Measurements from ENCODE around the gene CADM1. TPM values are rescaled to one million over a fixed set of nuclear protein-coding genes. Genes with fewer than 3 reads are reported as not detected.

CADM1 gene
- total RNA-seq, 1 donor from 2014 or later, result 1.7 TPM

GRCh38 chr11:115418081-115418480 is 86.1 kb downstream of the CADM1 start:
- Mint-ChIP-seq H3K27ac (no peak overlapping the region), H3K36me3 (ENCODE audit: low read depth) (no peaks in the 10 kb centered on the region), H3K4me1 (ENCODE audit: low read depth) (no peaks in the 10 kb centered on the region), H3K9me3 (no peaks in the 10 kb centered on the region), H3K4me3 (ENCODE audit: low read depth) (no peak overlapping the region), H3K27me3 (ENCODE audit: low read depth) (no peaks in the 10 kb centered on the region)
- intact Hi-C loops (cut with micrococcal nuclease), result no loop called here
- no peak for DNase-seq (ENCODE audit: low spot score)

DNA sequence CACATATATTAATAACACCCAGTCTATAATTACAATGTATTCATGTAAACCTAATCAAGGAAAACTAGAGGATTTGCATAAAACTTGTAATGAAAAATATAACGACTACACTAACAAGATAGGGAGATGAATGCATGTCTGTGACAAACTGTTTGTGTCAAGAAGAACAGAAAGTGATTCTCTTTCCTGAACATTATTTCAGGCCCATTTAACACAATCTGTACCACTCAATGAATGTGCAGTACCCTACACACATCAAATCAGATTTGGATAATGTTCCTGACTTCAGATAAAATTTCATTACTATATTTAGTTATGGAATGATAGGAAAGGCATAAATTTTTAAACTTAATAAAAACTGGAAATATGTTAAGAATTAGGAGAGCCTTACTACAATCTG is 93.1 kb downstream of the CADM1 start:
- peaks cover 2% of the 10 kb centered on the region for H3K27me3 Mint-ChIP-seq (ENCODE audit: low read depth)
- DNase-seq (ENCODE audit: low spot score), result no peak
- no peak overlapping the region for H3K4me3 Mint-ChIP-seq (ENCODE audit: low read depth)
- H3K27ac Mint-ChIP-seq, result no peak overlapping the region
- H3K36me3 Mint-ChIP-seq (ENCODE audit: low read depth), result no peaks in the 10 kb centered on the region
- intact Hi-C loops (cut with micrococcal nuclease), result no loop called here
- H3K9me3 Mint-ChIP-seq, result no peaks in the 10 kb centered on the region
- H3K4me1 Mint-ChIP-seq (ENCODE audit: low read depth), result no peaks in the 10 kb centered on the region

GRCh38 chr11:115409691-115410220 is 94.5 kb downstream of the CADM1 start:
- peaks cover 2% of the 10 kb centered on the region for H3K27me3 Mint-ChIP-seq (ENCODE audit: low read depth)

DNA sequence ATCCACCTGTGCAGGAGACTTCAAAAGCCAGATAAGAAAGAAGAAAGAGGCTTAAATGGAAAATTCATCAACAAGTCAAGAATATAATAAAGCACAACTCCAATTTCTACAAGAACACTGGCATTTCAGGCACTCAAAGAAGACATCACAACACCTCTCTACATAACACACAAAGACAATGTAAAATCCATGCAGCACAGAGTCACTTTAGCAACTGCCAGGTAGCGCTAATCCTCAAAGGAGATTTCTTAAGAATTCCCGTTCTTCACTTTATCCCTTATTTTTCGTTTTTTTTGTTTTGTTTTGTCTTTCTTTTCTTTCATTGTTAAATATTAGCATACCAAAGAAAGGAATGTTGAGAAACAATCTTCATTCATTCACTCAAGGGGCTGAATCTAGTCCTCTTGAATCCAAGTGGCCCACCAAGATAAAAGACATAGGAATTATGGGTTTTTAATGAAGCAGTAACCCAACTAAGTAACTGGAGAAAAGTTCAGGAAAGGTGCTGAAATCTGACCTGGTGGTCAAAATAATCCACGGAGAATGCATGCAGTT is 95.0 kb downstream of the CADM1 start:
- Mint-ChIP-seq H3K4me3 (ENCODE audit: low read depth) (no peak overlapping the region), H3K27ac (no peak overlapping the region), H3K4me1 (ENCODE audit: low read depth) (no peaks in the 10 kb centered on the region), H3K9me3 (no peaks in the 10 kb centered on the region), H3K27me3 (ENCODE audit: low read depth) (peaks cover 2% of the 10 kb centered on the region), H3K36me3 (ENCODE audit: low read depth) (no peaks in the 10 kb centered on the region)
- DNase-seq (ENCODE audit: low spot score), result no peak
- intact Hi-C loops (cut with micrococcal nuclease), result no loop called here

More at GRCh38 chr11:115409691-115410220, 94.5 kb downstream of the CADM1 start:
- intact Hi-C loops (cut with micrococcal nuclease), result no loop called here
- H3K27ac Mint-ChIP-seq, result no peak overlapping the region
- H3K9me3 Mint-ChIP-seq, result no peaks in the 10 kb centered on the region
- DNase-seq (ENCODE audit: low spot score), result no peak
- H3K36me3 Mint-ChIP-seq (ENCODE audit: low read depth), result no peaks in the 10 kb centered on the region
- no peaks in the 10 kb centered on the region for H3K4me1 Mint-ChIP-seq (ENCODE audit: low read depth)
- H3K4me3 Mint-ChIP-seq (ENCODE audit: low read depth), result no peak overlapping the region

DNA sequence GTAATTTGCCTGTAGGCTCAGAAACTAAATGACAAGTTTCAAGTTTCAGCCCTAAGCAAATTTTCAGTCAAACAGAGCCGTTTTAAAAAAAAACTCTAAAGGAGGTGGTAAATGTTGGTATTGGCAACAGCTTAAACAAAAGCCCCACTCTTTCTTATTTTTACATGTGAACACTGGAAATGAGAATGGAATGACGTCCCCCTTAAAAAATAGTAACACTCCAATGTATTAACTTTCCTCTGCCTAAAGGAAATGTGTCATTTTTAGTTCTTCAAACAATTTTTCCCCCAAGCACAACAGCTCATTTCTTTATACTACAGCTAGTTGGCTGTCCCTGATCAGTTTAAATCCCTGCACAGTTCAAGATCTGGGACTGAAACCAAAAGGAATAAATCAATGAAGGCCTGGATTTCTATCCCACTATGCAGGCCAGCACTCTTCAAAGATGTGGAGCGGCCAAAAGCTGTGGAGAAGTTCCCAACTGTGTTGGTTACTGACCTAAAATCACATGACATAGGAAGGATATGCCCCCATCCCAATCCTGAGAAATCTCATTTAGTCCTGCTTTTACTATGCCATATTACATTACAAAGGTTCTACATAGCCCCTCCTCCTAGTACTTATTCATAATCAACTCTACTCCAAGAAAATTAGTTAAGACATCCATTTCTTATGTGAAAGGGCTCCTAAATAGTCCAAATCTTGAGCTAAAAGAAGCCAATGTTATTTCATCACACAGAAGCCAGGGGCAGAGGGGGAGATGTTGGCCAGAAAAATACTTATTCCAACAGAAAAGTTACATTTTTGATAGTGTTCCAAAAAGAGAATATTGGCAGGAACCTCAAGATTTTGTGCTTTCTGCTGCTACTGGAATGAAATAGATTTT is 95.9 kb downstream of the CADM1 start:
- no peak for DNase-seq (ENCODE audit: low spot score)
- intact Hi-C loops (cut with micrococcal nuclease), result no loop called here
- Mint-ChIP-seq H3K4me3 (ENCODE audit: low read depth) (no peak overlapping the region), H3K9me3 (no peaks in the 10 kb centered on the region), H3K27ac (no peak overlapping the region), H3K27me3 (ENCODE audit: low read depth) (peaks cover 2% of the 10 kb centered on the region), H3K4me1 (ENCODE audit: low read depth) (no peaks in the 10 kb centered on the region), H3K36me3 (ENCODE audit: low read depth) (no peaks in the 10 kb centered on the region)

DNA sequence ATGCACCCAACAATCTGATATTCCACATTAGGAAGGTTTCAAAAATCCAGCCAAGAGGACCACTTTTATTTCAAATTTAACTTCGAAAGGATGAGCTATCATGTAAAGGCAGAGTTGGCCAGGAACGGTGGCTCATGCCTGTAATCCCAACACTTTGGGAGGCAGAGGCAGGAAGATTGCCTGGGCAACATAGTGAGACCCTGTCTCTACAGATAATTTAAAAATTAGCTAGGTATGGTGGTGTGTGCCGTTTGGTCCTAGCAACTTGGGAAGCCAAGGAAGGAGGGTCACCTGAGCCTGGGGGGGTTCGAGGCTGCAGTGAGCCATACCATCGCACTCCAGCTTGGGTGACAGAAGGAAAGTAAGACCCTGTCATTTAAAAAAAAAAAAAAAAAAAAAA is 96.7 kb downstream of the CADM1 start:
- Mint-ChIP-seq H3K36me3 (ENCODE audit: low read depth) (no peaks in the 10 kb centered on the region), H3K9me3 (no peaks in the 10 kb centered on the region), H3K27me3 (ENCODE audit: low read depth) (peaks cover 2% of the 10 kb centered on the region), H3K4me3 (ENCODE audit: low read depth) (no peak overlapping the region), H3K4me1 (ENCODE audit: low read depth) (no peaks in the 10 kb centered on the region), H3K27ac (no peak overlapping the region)
- DNase-seq (ENCODE audit: low spot score), result no peak
- intact Hi-C loops (cut with micrococcal nuclease), result no loop called here

DNA sequence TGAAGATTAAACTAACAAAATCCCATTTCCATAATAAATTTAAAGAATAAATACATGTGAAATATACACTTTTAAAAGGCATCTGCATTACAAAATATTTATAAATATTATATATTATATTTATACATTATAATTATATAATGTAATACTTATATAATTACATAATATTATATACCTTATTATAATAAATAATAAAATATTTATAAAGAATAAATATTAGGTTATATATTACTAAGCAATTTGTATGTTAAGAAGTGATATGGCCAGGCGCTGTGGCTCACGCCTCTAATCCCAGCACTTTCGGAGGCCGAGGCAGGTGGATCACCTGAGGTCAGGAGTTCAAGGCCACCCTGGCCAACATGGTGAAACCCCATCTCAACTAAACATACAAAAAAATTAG is 97.8 kb downstream of the CADM1 start:
- no peak for DNase-seq (ENCODE audit: low spot score)
- Mint-ChIP-seq H3K36me3 (ENCODE audit: low read depth) (no peaks in the 10 kb centered on the region), H3K4me3 (ENCODE audit: low read depth) (no peak overlapping the region), H3K27me3 (ENCODE audit: low read depth) (peaks cover 2% of the 10 kb centered on the region), H3K27ac (no peak overlapping the region), H3K9me3 (no peaks in the 10 kb centered on the region), H3K4me1 (ENCODE audit: low read depth) (no peaks in the 10 kb centered on the region)
- intact Hi-C loops (cut with micrococcal nuclease), result no loop called here

DNA sequence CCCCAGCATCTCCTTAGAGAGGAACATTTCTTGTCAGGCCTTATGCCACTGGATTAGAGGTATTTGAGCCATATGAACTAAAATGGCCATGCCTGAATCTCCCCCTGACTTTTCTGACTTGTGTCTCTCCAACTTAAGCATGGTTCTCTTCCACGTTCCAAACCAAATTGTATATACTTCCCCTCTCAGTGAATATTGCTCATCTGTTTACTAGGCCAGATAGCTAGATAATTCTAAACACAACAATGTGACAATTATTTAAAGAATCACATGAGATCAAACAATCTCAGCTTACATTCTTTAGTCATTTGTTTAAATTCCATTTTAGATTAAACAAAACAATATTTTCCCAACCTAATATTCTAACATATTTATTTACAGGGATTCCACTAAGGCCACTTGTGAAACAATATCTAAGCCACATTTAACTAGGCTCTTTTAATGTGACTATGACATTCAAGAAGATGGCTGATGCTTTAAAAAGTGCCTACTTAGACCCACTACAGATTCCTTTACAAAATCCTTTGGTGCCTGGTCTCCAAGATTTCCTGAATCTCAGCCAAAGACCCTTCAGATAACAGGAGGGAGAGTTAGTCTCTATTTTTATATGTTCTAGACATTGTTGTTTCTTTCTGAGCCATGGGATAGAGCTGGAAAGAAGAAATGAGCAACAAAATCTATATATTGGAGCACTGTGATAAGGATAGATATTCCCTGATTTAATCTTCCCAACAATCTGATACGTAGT is 105.7 kb downstream of the CADM1 start:
- H3K36me3 Mint-ChIP-seq (ENCODE audit: low read depth), result no peaks in the 10 kb centered on the region
- intact Hi-C loops (cut with micrococcal nuclease), result no loop called here
- H3K4me1 Mint-ChIP-seq (ENCODE audit: low read depth), result no peaks in the 10 kb centered on the region
- H3K9me3 Mint-ChIP-seq, result no peaks in the 10 kb centered on the region
- DNase-seq (ENCODE audit: low spot score), result no peak
- H3K4me3 Mint-ChIP-seq (ENCODE audit: low read depth), result no peak overlapping the region
- no peaks in the 10 kb centered on the region for H3K27me3 Mint-ChIP-seq (ENCODE audit: low read depth)
- no peak overlapping the region for H3K27ac Mint-ChIP-seq

DNA sequence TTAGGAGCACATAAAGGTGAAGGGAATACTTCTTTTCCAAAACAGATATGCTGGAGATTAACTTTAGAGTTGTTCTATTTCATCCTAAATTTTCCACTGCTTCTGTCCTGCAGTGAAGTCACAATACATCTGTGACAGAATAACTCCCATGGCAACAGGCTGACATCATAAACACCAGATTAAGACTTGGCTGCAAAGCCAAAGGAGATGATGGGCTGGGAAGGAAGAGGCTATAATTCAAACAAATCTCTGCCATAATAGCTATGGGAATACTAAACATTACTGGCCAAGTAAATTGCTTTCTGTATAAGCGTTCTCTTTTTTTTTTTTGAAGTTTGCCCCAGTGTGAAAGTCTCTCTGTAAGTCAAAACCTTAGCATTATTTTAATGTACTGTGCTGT is 107.7 kb downstream of the CADM1 start:
- Mint-ChIP-seq H3K36me3 (ENCODE audit: low read depth) (no peaks in the 10 kb centered on the region), H3K27me3 (ENCODE audit: low read depth) (no peaks in the 10 kb centered on the region), H3K27ac (no peak overlapping the region), H3K9me3 (no peaks in the 10 kb centered on the region), H3K4me1 (ENCODE audit: low read depth) (no peaks in the 10 kb centered on the region), H3K4me3 (ENCODE audit: low read depth) (no peak overlapping the region)
- intact Hi-C loops (cut with micrococcal nuclease), result no loop called here
- DNase-seq (ENCODE audit: low spot score), result no peak

DNA sequence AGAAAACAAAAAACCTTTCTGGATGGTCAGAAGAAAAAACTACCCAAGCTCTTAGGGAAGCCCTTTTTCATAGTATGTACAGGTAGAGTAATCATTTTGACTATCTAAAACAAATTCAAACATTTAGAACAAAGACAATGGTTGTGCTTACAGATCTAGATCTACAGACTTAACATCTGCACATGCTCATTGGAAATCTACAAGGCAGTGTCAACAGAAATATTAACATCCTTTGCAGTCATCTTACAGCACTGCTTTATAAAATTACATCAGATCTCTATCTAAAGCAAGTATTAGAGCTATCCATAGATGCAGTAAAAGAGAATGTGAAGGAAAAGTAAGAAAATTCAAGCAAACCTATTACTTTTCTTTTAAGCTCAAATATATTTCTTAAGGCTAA is 110.3 kb downstream of the CADM1 start:
- no peaks in the 10 kb centered on the region for H3K9me3 Mint-ChIP-seq
- H3K36me3 Mint-ChIP-seq (ENCODE audit: low read depth), result no peaks in the 10 kb centered on the region
- H3K27ac Mint-ChIP-seq, result no peak overlapping the region
- no peaks in the 10 kb centered on the region for H3K27me3 Mint-ChIP-seq (ENCODE audit: low read depth)
- H3K4me1 Mint-ChIP-seq (ENCODE audit: low read depth), result no peaks in the 10 kb centered on the region
- no peak for DNase-seq (ENCODE audit: low spot score)
- H3K4me3 Mint-ChIP-seq (ENCODE audit: low read depth), result no peak overlapping the region
- intact Hi-C loops (cut with micrococcal nuclease), result no loop called here

- DNase-seq (ENCODE audit: low spot score), result no peak
- intact Hi-C loops (cut with micrococcal nuclease), result no loop called here
- no peak overlapping the region for H3K4me3 Mint-ChIP-seq (ENCODE audit: low read depth)
- no peaks in the 10 kb centered on the region for H3K4me1 Mint-ChIP-seq (ENCODE audit: low read depth)
- H3K27me3 Mint-ChIP-seq (ENCODE audit: low read depth), result no peaks in the 10 kb centered on the region
- H3K36me3 Mint-ChIP-seq (ENCODE audit: low read depth), result no peaks in the 10 kb centered on the region
- H3K27ac Mint-ChIP-seq, result no peak overlapping the region
- no peaks in the 10 kb centered on the region for H3K9me3 Mint-ChIP-seq
Measured at GRCh38 chr11:115391598-115391997, 112.6 kb downstream of the CADM1 start.

GRCh38 chr11:115391160-115391559 is 113.1 kb downstream of the CADM1 start:
- H3K27ac Mint-ChIP-seq, result no peak overlapping the region
- no peaks in the 10 kb centered on the region for H3K36me3 Mint-ChIP-seq (ENCODE audit: low read depth)
- intact Hi-C loops (cut with micrococcal nuclease), result no loop called here
- H3K4me3 Mint-ChIP-seq (ENCODE audit: low read depth), result no peak overlapping the region
- no peak for DNase-seq (ENCODE audit: low spot score)
- H3K27me3 Mint-ChIP-seq (ENCODE audit: low read depth), result no peaks in the 10 kb centered on the region
- H3K9me3 Mint-ChIP-seq, result no peaks in the 10 kb centered on the region
- no peaks in the 10 kb centered on the region for H3K4me1 Mint-ChIP-seq (ENCODE audit: low read depth)

DNA sequence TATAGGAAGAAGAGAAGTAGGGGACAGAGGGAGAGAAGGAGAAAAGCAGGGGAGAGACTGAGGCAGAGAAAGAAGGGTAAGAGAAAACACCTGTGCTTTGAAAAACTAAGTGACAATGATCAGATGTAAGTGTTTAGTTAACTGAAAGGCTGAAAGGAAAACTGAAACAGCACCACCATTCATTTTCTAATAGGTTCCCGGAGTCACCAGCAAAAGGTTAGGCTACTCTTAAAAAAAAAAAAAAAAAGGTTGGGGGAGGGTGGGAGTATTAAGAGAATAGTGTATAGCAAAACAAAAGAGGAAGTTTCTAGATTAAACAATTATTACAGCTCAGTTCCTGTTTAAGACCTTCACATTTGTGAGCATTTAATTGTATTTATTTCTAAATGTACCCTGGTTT is 113.8 kb downstream of the CADM1 start:
- intact Hi-C loops (cut with micrococcal nuclease), result no loop called here
- H3K9me3 Mint-ChIP-seq, result no peaks in the 10 kb centered on the region
- H3K27ac Mint-ChIP-seq, result no peak overlapping the region
- no peaks in the 10 kb centered on the region for H3K36me3 Mint-ChIP-seq (ENCODE audit: low read depth)
- no peaks in the 10 kb centered on the region for H3K4me1 Mint-ChIP-seq (ENCODE audit: low read depth)
- H3K4me3 Mint-ChIP-seq (ENCODE audit: low read depth), result no peak overlapping the region
- H3K27me3 Mint-ChIP-seq (ENCODE audit: low read depth), result peaks cover 5% of the 10 kb centered on the region
- no peak for DNase-seq (ENCODE audit: low spot score)

Measured in activated T-helper 2 cell treated with anti-CD3 and anti-CD28 coated beads, Interferon-gamma antibody, Interleukin-2, Interleukin-4, amounts not matched to agents 10 μg/mL and 5 μg/mL and 100 μg/mL, durations not matched to agents 14 hours and 24 hours and 36 hours (primary cell).